GM12878 (cell line): ENCODE results near the gene ETAA1. TPM values are rescaled to one million over a fixed set of nuclear protein-coding genes. Genes with fewer than 3 reads are reported as not detected.

ENCODE experiments used
- ATAC-seq: fragments of 200-7000 bp; cut with Tn5 transposase; 3 replicates; pipeline ENCODE4 v1.9.1; 2020; ENCODE audit warnings: mild to moderate bottlenecking, moderate library complexity
- BruUV-seq: library from RNA; stranded (reverse); fragments of 400-500 nt; replicated peaks from 2 replicates; lab custom pipeline; 2021; lab: Mats Ljungman, UMichigan
- CTCF ChIA-PET: fragments of 300-600 bp; sonication (Branson Sonifier 250); formaldehyde crosslinking; extraction: SDS; loops from one replicate; lab custom pipeline; 2021; ENCODE audit warnings: inconsistent platforms; lab: Yijun Ruan, JAX
- POLR2A ChIA-PET: fragments of 350-600 bp; formaldehyde crosslinking; extraction: SDS; loops from one replicate; lab custom pipeline; 2021; ENCODE audit warnings: inconsistent platforms; lab: Charles Lee
- RAD21 ChIA-PET: fragments of 300-600 bp; sonication (Branson Sonifier 250); formaldehyde crosslinking; loops from one replicate; lab custom pipeline; 2023; ENCODE audit warnings: antibody characterized with exemption; ENCODE audit not compliant: unreplicated experiment; lab: Charles Lee
- SMC1A ChIA-PET: fragments of 300-600 bp; sonication (Branson Sonifier 250); formaldehyde crosslinking; loops from one replicate; lab custom pipeline; 2023; ENCODE audit not compliant: unreplicated experiment, uncharacterized antibody; lab: Charles Lee
- DNase-seq: peaks from one replicate; pipeline ENCODE4 v3.0.0-alpha.2; 2011; ENCODE audit warnings: low read depth, low spot score
- FAIRE-seq: peaks from 3 replicates; lab custom pipeline; 2011; peaks lifted over from hg19 to GRCh38; lab: Jason Lieb, UNC
- H2AFZ ChIP-seq: 2 replicates; pipeline ENCODE4 v1.6.0; 2011; ENCODE audit warnings: low read depth, low read length, control low read depth; ENCODE audit not compliant: control insufficient read depth
- H3K27ac ChIP-seq: 2 replicates; pipeline ENCODE4 v1.5.1; 2011; ENCODE audit warnings: control low read depth; ENCODE audit not compliant: control insufficient read depth, insufficient read depth
- H3K27me3 ChIP-seq, 2 experiments: replicated peaks in 1 of 2; 2 replicates each; pipeline versions ENCODE4 v1.6.0 to v1.6.1; 2011; ENCODE audit warnings: low read length in 1 of 2; ENCODE audit not compliant: control insufficient read depth in 2 of 2, insufficient read depth in 2 of 2
- H3K36me3 ChIP-seq, 2 experiments: 2 replicates each; pipeline ENCODE4 v1.5.1; 2011; ENCODE audit warnings: low read length in 1 of 2; ENCODE audit not compliant: control insufficient read depth in 2 of 2, insufficient read depth in 2 of 2
- H3K4me1 ChIP-seq: 2 replicates; pipeline ENCODE4 v1.6.1; 2011; ENCODE audit warnings: mild to moderate bottlenecking, low read length, moderate library complexity, mixed read lengths; ENCODE audit not compliant: control insufficient read depth, insufficient read depth
- H3K4me2 ChIP-seq: 2 replicates; pipeline ENCODE4 v1.6.0; 2011; ENCODE audit warnings: control low read depth; ENCODE audit not compliant: control insufficient read depth, insufficient read depth
- H3K4me3 ChIP-seq: fragments of 200-600 bp; sonication (generic); 2 replicates; pipeline ENCODE4 v1.5.1; 2016
- H3K79me2 ChIP-seq: 2 replicates; pipeline ENCODE4 v1.6.0; 2011; ENCODE audit warnings: low read length; ENCODE audit not compliant: control insufficient read depth, insufficient read depth
- H3K9ac ChIP-seq: 2 replicates; pipeline ENCODE4 v1.8.0; 2011; ENCODE audit warnings: low read length, control low read depth, mixed read lengths; ENCODE audit not compliant: control insufficient read depth, insufficient read depth
- H3K9me3 ChIP-seq: replicated peaks from 3 replicates; pipeline ENCODE4 v1.5.1; 2011; ENCODE audit warnings: mild to moderate bottlenecking, low read length; ENCODE audit not compliant: control insufficient read depth, insufficient read depth
- H4K20me1 ChIP-seq: 2 replicates; pipeline ENCODE4 v1.6.0; 2011; ENCODE audit not compliant: control insufficient read depth, insufficient read depth
- BACH1 ChIP-seq: fragments of 450-650 bp; IDR thresholded peaks from 2 replicates; pipeline ENCODE4 v1.6.1; 2017; ENCODE audit warnings: mild to moderate bottlenecking, borderline replicate concordance
- CBX3 ChIP-seq: fragments of 200-600 bp; sonication (generic); IDR thresholded peaks from 2 replicates; pipeline ENCODE4 v1.6.1; 2016; ENCODE audit warnings: low read depth, borderline replicate concordance
- EED ChIP-seq: sonication (generic); IDR thresholded peaks from 2 replicates; pipeline ENCODE4 v1.6.1; 2016; ENCODE audit warnings: antibody characterized with exemption, low read depth
- IRF4 ChIP-seq: IDR thresholded peaks from 2 replicates; pipeline ENCODE4 v1.6.1; 2011; ENCODE audit warnings: low read depth, low read length
- NR2C2 ChIP-seq: IDR thresholded peaks from 2 replicates; pipeline ENCODE4 v1.6.1; 2011; ENCODE audit warnings: borderline replicate concordance, low read depth; ENCODE audit not compliant: control insufficient read depth, insufficient read length
- POLR2AphosphoS5 ChIP-seq: IDR thresholded peaks from 2 replicates; pipeline ENCODE4 v1.6.1; 2011; ENCODE audit warnings: mild to moderate bottlenecking, low read length, inconsistent platforms
- SIX5 ChIP-seq: IDR thresholded peaks from 2 replicates; pipeline ENCODE4 v1.6.1; 2011; ENCODE audit warnings: mild to moderate bottlenecking, low read depth, low read length, moderate library complexity; ENCODE audit not compliant: severe bottlenecking
- SP1 ChIP-seq: IDR thresholded peaks from one replicate; pipeline ENCODE4 v1.6.1; 2011; ENCODE audit warnings: low read depth, low read length
- TAF1 ChIP-seq: IDR thresholded peaks from 2 replicates; pipeline ENCODE4 v1.6.1; 2011; ENCODE audit warnings: mild to moderate bottlenecking, low read depth, low read length, borderline replicate concordance
- TCF7 ChIP-seq: IDR thresholded peaks from 2 replicates; pipeline ENCODE4 v1.6.1; 2014; ENCODE audit warnings: antibody characterized with exemption, borderline replicate concordance
- ZBTB4 ChIP-seq: fragments of 450-650 bp; formaldehyde crosslinking; IDR thresholded peaks from 2 replicates; pipeline ENCODE4 v1.4.0; 2022; ENCODE audit warnings: mild to moderate bottlenecking, moderate library complexity
- ZBTB40 ChIP-seq: fragments of 450-650 bp; IDR thresholded peaks from 2 replicates; pipeline ENCODE4 v1.6.1; 2016; ENCODE audit warnings: mild to moderate bottlenecking, moderate library complexity, borderline replicate concordance
- ZSCAN29 ChIP-seq: fragments of 450-650 bp; IDR thresholded peaks from 2 replicates; pipeline ENCODE4 v1.6.1; 2017; ENCODE audit warnings: mild to moderate bottlenecking, moderate library complexity
- whole genome bisulfite sequencing: methylation state at CpG from one replicate; pipeline ENCODE4 v1.1.6; 2016; ENCODE audit warnings: low lambda C conversion rate; ENCODE audit not compliant: insufficient replicate concordance, insufficient coverage; ENCODE audit errors: missing lambda C conversion rate; 5-methylcytosine and 5-hydroxymethylcytosine counted together
- in situ Hi-C: fragments of 300-500 bp; cut with MboI; formaldehyde crosslinking; loops from 9 replicates; pipeline ENCODE4 v1.14.3; 2018; ENCODE audit warnings: mixed read lengths
- intact Hi-C: fragments of 100-400 bp; cut with micrococcal nuclease; formaldehyde crosslinking; loops from one replicate; pipeline ENCODE4 v1.14.2; 2022; ENCODE audit not compliant: unreplicated experiment
- polyA plus RNA-seq, 11 experiments: library from polyadenylated mRNA; depleted of rRNA in 4 of 11; unstranded in 6 of 11; stranded (reverse) in 5 of 11; fragments of >200 nt; fragmentation: Nextera tagmentation in 4 of 11; fragmentation: Illumina TruSeq in 1 of 11; extraction: Ambion mirVana in 4 of 11; extraction: Trizol in 1 of 11; gene quantifications; 1 replicate in 1 of 11; 2 replicates in 10 of 11; pipeline versions ENCODE4 v1.2.1 to v1.2.3, GENCODE V29; 2011 to 2016; ENCODE audit warnings: inconsistent platforms in 2 of 11, missing spikeins in 2 of 11, low read depth in 1 of 11
- total RNA-seq, 4 experiments: library from RNA; depleted of rRNA in 3 of 4; stranded (reverse); fragments of >200 nt in 3 of 4; fragmentation: Illumina TruSeq in 1 of 4; extraction: Trizol in 1 of 4; gene quantifications; 2 replicates each; pipeline versions ENCODE4 v1.2.1 to v1.2.3, GENCODE V29; 2013 to 2021

ETAA1 gene
- total and polyA plus RNA-seq, 10 of the 15 experiments (the other 5 are each of a cell fraction or from before 2014, with no cell fraction given) = 4.2 to 24.2 (median 13.4) TPM

GRCh38 chr2:67459761-67460160 is 62.6 kb downstream of the ETAA1 start:
- Histone ChIP-seq H3K4me2 (no peak overlapping the region), H3K9me3 (no peaks in the 10 kb centered on the region), H3K4me1 (no peaks in the 10 kb centered on the region), H3K36me3 (no peaks in the 10 kb centered on the region), H3K9ac (no peak overlapping the region), H3K27me3 (no peaks in the 10 kb centered on the region), H3K4me3 (no peak overlapping the region), H3K79me2 (no peaks in the 10 kb centered on the region)
- ChIA-PET SMC1A (no interaction called here), CTCF (no interaction called here), RAD21 (no interaction called here)
- DNase-seq (no peak), FAIRE-seq (no peak)
- in situ Hi-C loops = no loop called here
- BruUV-seq = no TSS peak
- 92% methylated on average over 2 of the region's 2 CpGs for WGBS
- TF ChIP-seq POLR2AphosphoS5 (no peak), SIX5 (no peak), BACH1 (no peak), EED (no peak), ZBTB4 (CRISPR knock-in tag) (no peak), IRF4 (no peak), ZSCAN29 (no peak), TAF1 (no peak), SP1 (no peak), NR2C2 (no peak), ZBTB40 (no peak), TCF7 (no peak), CBX3 (no peak)
- TF ChIP-seq, all 136 proteins: peak for 0
- Histone ChIP-seq H3K27ac (no peak overlapping the region), H4K20me1 (no peaks in the 10 kb centered on the region), H2AFZ (no peak overlapping the region)
- no peak for ATAC-seq
- intact Hi-C loops = loop anchor here (10.0 kb wide), 1 partner anchor 55 kb away; no protein-coding TSS in a partner anchor
- POLR2A ChIA-PET = no interaction called here
